HepG2 (cell line): ENCODE results near the gene RBM12. TPM values are rescaled to one million over a fixed set of nuclear protein-coding genes. Genes with fewer than 3 reads are reported as not detected.
A peak's percentile ranks its signal among the peaks of the same experiment; 100 is the strongest.

Source experiments
- ATAC-seq: fragments of 200-7000 bp; cut with Tn5 transposase; 3 replicates; pipeline ENCODE4 v1.9.1; 2020; ENCODE audit warnings: mild to moderate bottlenecking, moderate library complexity
- BruUV-seq: library from RNA; stranded (reverse); fragments of 400-500 nt; replicated peaks from 2 replicates; lab custom pipeline; 2021; lab: Mats Ljungman, UMichigan
- CTCF ChIA-PET: fragments of 300-600 bp; formaldehyde crosslinking; extraction: SDS; loops from one replicate; lab custom pipeline; 2021; ENCODE audit warnings: low total read pairs, inconsistent platforms, low intra/inter-chr PET ratio; lab: Yijun Ruan, JAX
- POLR2A ChIA-PET: fragments of 350-600 bp; sonication (Branson Sonifier 250); formaldehyde crosslinking; loops from one replicate; lab custom pipeline; 2020; ENCODE audit warnings: antibody characterized with exemption, inconsistent platforms; lab: Yijun Ruan, JAX
- DNase-seq: peaks from one replicate; pipeline ENCODE4 v3.0.0-alpha.2; 2015; ENCODE audit warnings: low spot score
- FAIRE-seq: peaks from 3 replicates; lab custom pipeline; 2011; peaks lifted over from hg19 to GRCh38; lab: Jason Lieb, UNC
- H2AFZ ChIP-seq: one replicate; pipeline ENCODE4 v1.6.1; 2011; ENCODE audit warnings: low read length, inconsistent platforms
- H3K27ac ChIP-seq: fragments of 300-600 bp; 3 replicates; pipeline ENCODE4 v1.8.0; 2011; ENCODE audit warnings: mixed run types, mild to moderate bottlenecking, mixed read lengths, low read length, inconsistent platforms; ENCODE audit not compliant: insufficient read depth; ENCODE audit errors: extremely low read length
- H3K27me3 ChIP-seq, 2 experiments: fragments of 200-600 bp in 1 of 2; 2 replicates in 1 of 2; 3 replicates in 1 of 2; pipeline versions ENCODE4 v1.6.0 to v1.8.0; 2011; ENCODE audit warnings: low read length in 2 of 2, mild to moderate bottlenecking in 2 of 2, moderate library complexity in 2 of 2, inconsistent platforms in 1 of 2; ENCODE audit not compliant: insufficient read depth in 2 of 2, control insufficient read depth in 1 of 2
- H3K36me3 ChIP-seq, 2 experiments: fragments of 200-600 bp in 1 of 2; replicated peaks in 1 of 2; 2 replicates in 1 of 2; 3 replicates in 1 of 2; pipeline versions ENCODE4 v1.5.1 to v1.8.0; 2011; ENCODE audit warnings: low read length in 2 of 2, inconsistent platforms in 1 of 2; ENCODE audit not compliant: insufficient read depth in 2 of 2, control insufficient read depth in 1 of 2
- H3K4me1 ChIP-seq: 2 replicates; pipeline ENCODE4 v1.5.1; 2012; ENCODE audit warnings: low read length, inconsistent platforms; ENCODE audit not compliant: insufficient read depth
- H3K4me2 ChIP-seq: 2 replicates; pipeline ENCODE4 v1.6.0; 2011; ENCODE audit warnings: low read depth, low read length, inconsistent platforms
- H3K4me3 ChIP-seq, 3 experiments: fragments of 200-600 bp in 1 of 3; sonication (generic), shearing (Covaris generic) in 1 of 3; replicated peaks in 1 of 3; 2 replicates each; pipeline ENCODE4 v1.5.1; 2011 to 2016; ENCODE audit warnings: low read length in 3 of 3, inconsistent platforms in 2 of 3, low read depth in 2 of 3, mild to moderate bottlenecking in 2 of 3, control low read depth in 1 of 3, mixed read lengths in 1 of 3; ENCODE audit not compliant: insufficient read depth in 1 of 3
- H3K79me2 ChIP-seq: one replicate; pipeline ENCODE4 v1.6.1; 2011; ENCODE audit warnings: low read length, inconsistent platforms; ENCODE audit not compliant: insufficient read depth
- H3K9ac ChIP-seq: 2 replicates; pipeline ENCODE4 v1.6.0; 2011; ENCODE audit warnings: mild to moderate bottlenecking, low read depth, low read length, inconsistent platforms; ENCODE audit not compliant: insufficient read depth
- H3K9me3 ChIP-seq: 2 replicates; pipeline ENCODE4 v1.5.1; 2012; ENCODE audit warnings: mild to moderate bottlenecking, low read length
- H4K20me1 ChIP-seq: 2 replicates; pipeline ENCODE4 v1.6.0; 2011; ENCODE audit warnings: inconsistent platforms, mild to moderate bottlenecking, low read length, moderate library complexity; ENCODE audit not compliant: insufficient read depth
- DNMT3B ChIP-seq: conservative IDR thresholded peaks from 2 replicates; pipeline ENCODE4 v1.6.1; 2016; ENCODE audit warnings: missing biosample characterization, control low read depth
- PRDM15 ChIP-seq: sonication (generic); formaldehyde crosslinking; IDR thresholded peaks from 2 replicates; pipeline ENCODE4 v1.4.0; 2020; ENCODE audit warnings: missing genetic modification reagents
- SAP130 ChIP-seq: IDR thresholded peaks from 2 replicates; pipeline ENCODE4 v1.6.1; 2016; ENCODE audit warnings: low read depth
- XBP1 ChIP-seq: sonication (generic); formaldehyde crosslinking; IDR thresholded peaks from 2 replicates; pipeline ENCODE4 v1.5.0; 2020; ENCODE audit warnings: missing genetic modification reagents
- ZC3H13 ChIP-seq: sonication (generic); formaldehyde crosslinking; IDR thresholded peaks from 2 replicates; pipeline ENCODE4 v1.8.1; 2023; ENCODE audit warnings: mild to moderate bottlenecking, missing genetic modification reagents, moderate library complexity
- ZC3H4 ChIP-seq: sonication (generic); formaldehyde crosslinking; IDR thresholded peaks from 2 replicates; pipeline ENCODE4 v1.4.0; 2020; ENCODE audit warnings: missing genetic modification reagents, borderline replicate concordance
- ZFP36L1 ChIP-seq: sonication (generic); formaldehyde crosslinking; IDR thresholded peaks from 2 replicates; pipeline ENCODE4 v1.8.0; 2022; ENCODE audit warnings: mild to moderate bottlenecking, missing genetic modification reagents, moderate library complexity
- ZNF343 ChIP-seq: sonication (generic); formaldehyde crosslinking; IDR thresholded peaks from 2 replicates; pipeline ENCODE4 v1.4.0; 2020; ENCODE audit warnings: mild to moderate bottlenecking, missing genetic modification reagents
- ZNF574 ChIP-seq: sonication (generic); formaldehyde crosslinking; IDR thresholded peaks from 2 replicates; pipeline ENCODE4 v1.4.0; 2020; ENCODE audit warnings: missing genetic modification reagents
- ZNF607 ChIP-seq: sonication (generic); formaldehyde crosslinking; IDR thresholded peaks from 2 replicates; pipeline ENCODE4 v1.5.1; 2020; ENCODE audit warnings: missing genetic modification reagents, mild to moderate bottlenecking, borderline replicate concordance
- ZNF713 ChIP-seq: sonication (generic); formaldehyde crosslinking; IDR thresholded peaks from 2 replicates; pipeline ENCODE4 v1.4.0; 2020; ENCODE audit warnings: mild to moderate bottlenecking, missing genetic modification reagents
- ZNF816 ChIP-seq: sonication (generic); formaldehyde crosslinking; IDR thresholded peaks from 2 replicates; pipeline ENCODE4 v1.8.0; 2022; ENCODE audit warnings: missing genetic modification reagents, mild to moderate bottlenecking, borderline replicate concordance
- ZNF878 ChIP-seq: sonication (generic); formaldehyde crosslinking; IDR thresholded peaks from 2 replicates; pipeline ENCODE4 v1.8.1; 2023; ENCODE audit warnings: mild to moderate bottlenecking, missing genetic modification reagents, moderate library complexity
- WGBS: methylation state at CpG from one replicate; pipeline ENCODE4 v1.1.6; 2017; ENCODE audit warnings: low lambda C conversion rate; 5-methylcytosine and 5-hydroxymethylcytosine counted together
- in situ Hi-C: cut with HindIII; loops from 2 replicates; pipeline ENCODE4 v1.10.0; 2017; ENCODE audit warnings: low pct_unique_long_range_greater_than_20kb; ENCODE audit not compliant: extremely low pct_ligation_motif_present
- intact Hi-C: fragments of 100-400 bp; cut with micrococcal nuclease; formaldehyde crosslinking; loops from one replicate; pipeline ENCODE4 v1.10.0; 2022; ENCODE audit not compliant: unreplicated experiment
- polyA plus RNA-seq, 8 experiments: library from polyadenylated mRNA; depleted of rRNA in 3 of 8; stranded (reverse) in 7 of 8; unstranded in 1 of 8; fragments of >200 nt; fragmentation: Illumina TruSeq in 4 of 8; extraction: Trizol in 4 of 8; gene quantifications; 2 replicates each; pipeline versions ENCODE4 v1.2.1 to v1.2.3, GENCODE V29; 2011 to 2016; ENCODE audit warnings: low read depth in 4 of 8, missing spikeins in 1 of 8, mixed read lengths in 1 of 8; ENCODE audit not compliant: insufficient read depth in 1 of 8
- total RNA-seq, 5 experiments: library from RNA; depleted of rRNA; stranded (reverse); fragments of >200 nt; fragmentation: Illumina TruSeq; extraction: Trizol; gene quantifications; 2 replicates each; pipeline ENCODE4 v1.2.3, GENCODE V29; 2016; ENCODE audit warnings: low read depth in 1 of 5

RBM12 gene
- total and polyA plus RNA-seq, 2 of the 13 experiments (the other 11 are each of a cell fraction or from before 2014, with no cell fraction given): 97.9 to 104 TPM

- no peak overlapping the region for H2AFZ ChIP-seq
- BruUV-seq: no TSS peak
- peak overlapping the region; percentile 11; the same call in 1 of the 2 replicates for H3K9ac ChIP-seq
- FAIRE-seq (no peak), ATAC-seq (peak; percentile 76), DNase-seq (peak; percentile 65)
- H3K4me2 ChIP-seq: peak overlapping the region; percentile 57
- peaks cover 50% of the 10 kb centered on the region for H4K20me1 ChIP-seq
- WGBS: 27% methylated on average over 2 of the region's 2 CpGs
- ChIA-PET POLR2A (interaction anchor here (0.7 to 4.1 kb wide), 10 partner anchors 10 to 181 kb away, joined by 3 to 21 read pairs (median 4); partner anchors contain the start of genes CEP250, CPNE1, RBM12 and RBM39), CTCF (no interaction called here)
- in situ Hi-C loops (no loop called here), intact Hi-C loops (no loop called here)
- peaks cover 34% of the 10 kb centered on the region for H3K4me1 ChIP-seq
- no peaks in the 10 kb centered on the region for H3K27me3 ChIP-seq
- H3K4me3 ChIP-seq: peak overlapping the region in 1 of 3 experiments; percentile 4; a peak in 1 of 6 replicates
- peaks cover 87% of the 10 kb centered on the region for H3K79me2 ChIP-seq
- peaks cover 15 to 18% of the 10 kb centered on the region in 2 experiments for H3K36me3 ChIP-seq
- H3K27ac ChIP-seq: peak overlapping the region; percentile 68
- no peaks in the 10 kb centered on the region for H3K9me3 ChIP-seq
- no peak for TF ChIP-seq ZNF713 (CRISPR knock-in tag)
- no peak for TF ChIP-seq PRDM15
- TF ChIP-seq ZFP36L1 (CRISPR knock-in tag): 0 out of 2 replicates have a peak, but pooled peaks have one; percentile 41
- TF ChIP-seq ZNF607 (CRISPR knock-in tag): 0 out of 2 replicates have a peak, but pooled peaks have one; percentile 36
- no peak for TF ChIP-seq ZC3H13 (CRISPR knock-in tag)
- TF ChIP-seq SAP130 (CRISPR knock-in tag): peak; percentile 55
- TF ChIP-seq ZC3H4 (CRISPR knock-in tag): no peak
- TF ChIP-seq ZNF878 (CRISPR knock-in tag): no peak
- no peak for TF ChIP-seq ZNF343
- no peak for TF ChIP-seq ZNF816 (CRISPR knock-in tag)
- TF ChIP-seq XBP1 (CRISPR knock-in tag): no peak
- TF ChIP-seq ZNF574 (CRISPR knock-in tag): no peak; the same call in 1 of the 2 replicates
- TF ChIP-seq DNMT3B (CRISPR knock-in tag): no peak
Measured at GRCh38 chr20:35636095-35636494, 28.6 kb downstream of the RBM12 start.
